Neuronal stem cell (in vitro differentiated cells): ENCODE results near the gene EEPD1.

ENCODE experiments used
- DNase-seq: peaks from one replicate; pipeline ENCODE4 v3.0.0-alpha.2; 2013; ENCODE audit warnings: low spot score
- H2AFZ ChIP-seq: one replicate; pipeline ENCODE4 v1.6.1; 2013; ENCODE audit warnings: mild to moderate bottlenecking, low read length, inconsistent platforms
- H2AK5ac ChIP-seq: 2 replicates; pipeline ENCODE4 v1.6.1; 2013; ENCODE audit warnings: low read depth, mild to moderate bottlenecking, inconsistent platforms, low read length, moderate library complexity, mixed read lengths
- H2BK120ac ChIP-seq: 2 replicates; pipeline ENCODE4 v1.6.1; 2013; ENCODE audit warnings: low read depth, mild to moderate bottlenecking, inconsistent platforms, low read length, moderate library complexity, mixed read lengths
- H2BK12ac ChIP-seq: one replicate; pipeline ENCODE4 v1.6.1; 2013; ENCODE audit warnings: low read length, inconsistent platforms
- H2BK15ac ChIP-seq: 2 replicates; pipeline ENCODE4 v1.6.1; 2013; ENCODE audit warnings: mild to moderate bottlenecking, low read length, inconsistent platforms, mixed read lengths
- H2BK5ac ChIP-seq: one replicate; pipeline ENCODE4 v1.6.1; 2013; ENCODE audit warnings: inconsistent platforms, mild to moderate bottlenecking, low read length, moderate library complexity
- H3K14ac ChIP-seq: one replicate; pipeline ENCODE4 v1.6.1; 2013; ENCODE audit warnings: low read length, inconsistent platforms
- H3K18ac ChIP-seq: 2 replicates; pipeline ENCODE4 v1.6.1; 2013; ENCODE audit warnings: low read length, inconsistent platforms
- H3K23ac ChIP-seq: 2 replicates; pipeline ENCODE4 v1.6.1; 2013; ENCODE audit warnings: low read depth, mild to moderate bottlenecking, mixed read lengths, low read length, inconsistent platforms; ENCODE audit not compliant: poor library complexity
- H3K27ac ChIP-seq: replicated peaks from 3 replicates; pipeline ENCODE4 v1.5.1; 2013; ENCODE audit warnings: low read length, inconsistent platforms
- H3K27me3 ChIP-seq, 3 experiments: 2 replicates each; pipeline ENCODE4 v1.6.1; 2013; ENCODE audit warnings: low read length in 3 of 3, mild to moderate bottlenecking in 2 of 3, inconsistent platforms in 1 of 3, low read depth in 1 of 3, mixed read lengths in 1 of 3, moderate library complexity in 1 of 3; ENCODE audit not compliant: control insufficient read depth in 3 of 3, insufficient read depth in 3 of 3
- H3K36me3 ChIP-seq, 2 donors: replicated peaks in 1 of 2; 2 replicates each; pipeline ENCODE4 v1.6.1; 2013; ENCODE audit warnings: low read length in 2 of 2; ENCODE audit not compliant: control insufficient read depth in 2 of 2, insufficient read depth in 2 of 2
- H3K4ac ChIP-seq: 2 replicates; pipeline ENCODE4 v1.6.1; 2013; ENCODE audit warnings: inconsistent platforms, mild to moderate bottlenecking, low read length, moderate library complexity
- H3K4me1 ChIP-seq, 2 donors: 1 replicate in 1 of 2; 2 replicates in 1 of 2; pipeline ENCODE4 v1.6.1; 2013; ENCODE audit warnings: low read length in 2 of 2, low read depth in 1 of 2; ENCODE audit not compliant: control insufficient read depth in 2 of 2, insufficient read depth in 1 of 2
- H3K4me2 ChIP-seq: one replicate; pipeline ENCODE4 v1.6.1; 2013; ENCODE audit warnings: mild to moderate bottlenecking, low read length, inconsistent platforms; ENCODE audit not compliant: insufficient read depth, poor library complexity, severe bottlenecking
- H3K4me3 ChIP-seq, 2 donors: 2 replicates each; pipeline ENCODE4 v1.5.1; 2013; ENCODE audit warnings: low read length in 2 of 2, mild to moderate bottlenecking in 2 of 2, inconsistent platforms in 1 of 2, moderate library complexity in 1 of 2
- H3K79me1 ChIP-seq: one replicate; pipeline ENCODE4 v1.6.1; 2013; ENCODE audit warnings: low read depth, mild to moderate bottlenecking, inconsistent platforms, low read length, moderate library complexity
- H3K9ac ChIP-seq: one replicate; pipeline ENCODE4 v1.6.1; 2013; ENCODE audit warnings: mild to moderate bottlenecking, low read depth, low read length, inconsistent platforms; ENCODE audit not compliant: poor library complexity
- H3K9me3 ChIP-seq, 2 donors: replicated peaks in 1 of 2; 2 replicates each; pipeline versions ENCODE3 to v1.6.1; 2013; ENCODE audit warnings: low read length in 2 of 2, mild to moderate bottlenecking in 2 of 2, inconsistent platforms in 1 of 2, low read depth in 1 of 2, mixed read lengths in 1 of 2, moderate library complexity in 1 of 2; ENCODE audit not compliant: control insufficient read depth in 2 of 2, insufficient read depth in 1 of 2
- H4K8ac ChIP-seq: one replicate; pipeline ENCODE4 v1.6.1; 2013; ENCODE audit warnings: low read depth, mild to moderate bottlenecking, inconsistent platforms, low read length, moderate library complexity
- H4K91ac ChIP-seq: one replicate; pipeline ENCODE4 v1.6.1; 2013; ENCODE audit warnings: low read length, low read depth, mild to moderate bottlenecking, inconsistent platforms; ENCODE audit not compliant: poor library complexity
- WGBS, 2 donors: extraction: QIAGEN DNeasy Blood & Tissue Kit; methylation state at CpG; one replicate each; pipeline ENCODE4 v1.1.7; 2013; ENCODE audit warnings: missing lambda C conversion rate in 2 of 2, mixed read lengths in 1 of 2; ENCODE audit not compliant: insufficient read length in 2 of 2, insufficient replicate concordance in 1 of 2; ENCODE audit errors: extremely low coverage in 2 of 2; 5-methylcytosine and 5-hydroxymethylcytosine counted together

EEPD1 gene

DNA sequence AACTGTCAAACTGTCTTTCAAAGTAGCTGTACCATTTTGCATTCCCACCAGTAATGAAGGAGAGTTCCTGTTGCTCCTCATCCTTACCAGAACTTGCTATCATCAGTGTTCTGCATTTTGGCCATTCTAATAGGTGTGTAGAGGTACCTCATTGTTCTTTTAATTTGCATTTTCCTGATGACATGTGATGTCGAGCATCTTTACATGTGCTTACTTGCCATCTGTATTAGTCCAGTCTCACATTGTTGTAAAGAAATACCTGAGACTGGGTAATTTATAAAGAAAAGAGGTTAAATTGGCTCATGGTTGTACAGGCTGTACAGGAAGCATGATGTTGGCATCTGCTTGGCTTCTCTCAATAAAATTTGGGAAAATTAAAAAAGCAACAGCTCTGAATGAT, 38.7 kb upstream of the EEPD1 start:
- Histone ChIP-seq H2BK12ac (no peak overlapping the region), H3K9me3 (no peaks in the 10 kb centered on the region), H2AFZ (no peak overlapping the region), H2BK15ac (no peak overlapping the region), H3K14ac (no peak overlapping the region), H3K18ac (no peak overlapping the region), H4K8ac (no peak overlapping the region), H2BK5ac (no peak overlapping the region), H2AK5ac (no peak overlapping the region), H3K27ac (no peak overlapping the region), H3K36me3 (no peaks in the 10 kb centered on the region), H3K4me2 (no peak overlapping the region), H3K4me3 (no peak overlapping the region), H2BK120ac (no peak overlapping the region), H3K23ac (no peak overlapping the region), H3K4me1 (no peaks in the 10 kb centered on the region), H3K79me1 (no peaks in the 10 kb centered on the region), H3K9ac (no peak overlapping the region), H3K4ac (no peak overlapping the region), H4K91ac (no peak overlapping the region), H3K27me3 (peaks cover 0 to 31% (median 0%) of the 10 kb centered on the region in 3 experiments)
- no peak for DNase-seq
- no CpG with 5 or more reads among the region's 1 CpG for WGBS, 2 donors

DNA sequence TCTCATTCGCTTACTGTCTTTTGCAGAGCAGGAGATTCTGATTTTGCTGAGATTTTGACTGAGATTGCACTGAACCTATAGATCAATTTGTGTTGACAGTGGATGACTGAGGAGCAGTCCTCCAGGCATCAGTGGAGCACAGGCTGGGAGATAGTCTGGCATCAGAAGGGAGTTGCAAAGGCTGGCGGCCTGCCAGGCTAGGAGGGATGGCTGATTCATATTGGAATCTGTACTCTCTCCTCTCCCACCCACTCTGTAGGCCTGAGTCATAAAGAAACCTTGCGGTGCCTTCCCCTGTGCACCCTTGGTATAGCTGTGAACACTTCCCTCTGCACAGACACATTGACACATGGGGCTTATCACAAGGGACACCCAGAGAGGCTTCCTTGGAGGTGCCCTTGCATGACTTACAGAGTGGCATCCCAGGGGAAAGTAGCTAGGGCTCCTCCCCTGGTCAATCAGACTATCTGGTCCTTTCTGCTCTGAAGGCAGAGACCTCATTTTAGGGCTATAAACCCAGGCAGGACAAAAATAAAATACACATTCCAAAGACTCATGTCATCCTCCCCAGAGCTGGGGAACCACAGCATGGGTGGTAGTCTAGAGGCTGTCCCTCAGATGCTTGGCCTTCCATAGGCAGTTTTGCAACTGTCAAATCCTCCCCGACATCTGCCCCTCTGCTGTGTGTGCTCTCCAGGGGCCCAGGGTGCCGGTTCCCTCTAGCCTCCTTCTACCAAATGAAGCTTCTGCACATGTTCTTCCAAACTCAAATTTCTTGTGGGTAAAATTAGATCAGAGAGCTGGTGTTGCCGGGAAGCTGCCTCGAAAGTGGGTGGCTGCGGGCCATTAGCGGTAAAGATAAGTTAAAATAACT, 37.4 kb upstream of the EEPD1 start:
- H3K36me3 ChIP-seq: no peaks in the 10 kb centered on the region
- peaks cover 0 to 5% of the 10 kb centered on the region in 2 donors for H3K4me1 ChIP-seq
- no peak overlapping the region for H3K23ac ChIP-seq
- no peak overlapping the region for H3K4me3 ChIP-seq
- H3K9me3 ChIP-seq: peaks cover 0 to 1% of the 10 kb centered on the region in 2 donors
- no peaks in the 10 kb centered on the region for H3K79me1 ChIP-seq
- H2BK5ac ChIP-seq: no peak overlapping the region
- H2BK15ac ChIP-seq: no peak overlapping the region
- no peak overlapping the region for H2AFZ ChIP-seq
- no peak overlapping the region for H3K4ac ChIP-seq
- H3K27me3 ChIP-seq: peaks cover 0 to 31% (median 0%) of the 10 kb centered on the region in 3 experiments
- no peak overlapping the region for H3K9ac ChIP-seq
- H3K14ac ChIP-seq: no peak overlapping the region
- DNase-seq: no peak
- no peak overlapping the region for H4K8ac ChIP-seq
- no peak overlapping the region for H2AK5ac ChIP-seq
- H2BK120ac ChIP-seq: no peak overlapping the region
- no peak overlapping the region for H4K91ac ChIP-seq
- H3K27ac ChIP-seq: no peak overlapping the region
- no CpG with 5 or more reads among the region's 9 CpGs for WGBS, 2 donors
- no peak overlapping the region for H3K4me2 ChIP-seq
- H3K18ac ChIP-seq: no peak overlapping the region
- no peak overlapping the region for H2BK12ac ChIP-seq

DNA sequence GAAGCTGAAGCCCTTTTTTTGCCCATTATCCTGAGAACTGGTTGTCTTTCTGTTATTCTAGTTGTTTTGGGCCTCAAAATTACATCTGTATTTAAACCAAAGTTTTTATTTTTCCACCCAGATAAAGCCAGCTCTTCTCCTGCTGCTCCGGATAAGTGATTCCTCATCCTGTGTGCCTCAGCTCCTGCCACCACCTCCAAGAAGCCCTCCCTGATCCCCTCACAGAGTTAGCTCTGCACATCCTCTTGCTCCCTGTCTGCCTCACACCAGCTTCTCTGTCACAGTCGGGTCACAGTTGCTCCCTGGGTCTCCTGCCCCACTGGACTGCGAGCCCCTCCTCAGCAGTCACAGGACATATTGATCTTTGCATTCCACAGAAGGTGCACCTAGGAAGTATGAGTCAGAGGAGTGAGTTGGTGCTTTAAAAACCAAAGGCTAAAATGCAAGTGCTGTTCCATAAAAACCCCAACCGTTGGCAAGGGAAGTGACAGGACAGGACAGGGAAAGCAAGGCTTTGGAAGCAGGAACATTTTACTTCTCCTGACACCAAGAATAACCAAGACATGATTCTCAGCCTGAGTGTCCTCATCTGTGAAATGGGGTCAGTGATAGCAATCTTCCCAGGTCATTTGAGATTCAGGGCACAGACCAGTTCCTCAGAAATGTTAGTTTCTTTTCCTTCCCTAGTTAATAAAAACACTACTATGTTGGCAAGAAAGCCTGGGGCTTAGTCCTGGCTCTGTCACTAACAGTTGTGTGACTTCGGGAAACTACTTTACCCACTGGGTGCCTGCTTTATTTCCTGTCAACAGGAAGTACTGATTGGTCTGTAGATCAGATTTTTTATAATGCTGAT, 36.5 kb upstream of the EEPD1 start:
- no peaks in the 10 kb centered on the region for H3K36me3 ChIP-seq
- no peak overlapping the region for H2BK12ac ChIP-seq
- no peak overlapping the region for H2BK5ac ChIP-seq
- H2AK5ac ChIP-seq: no peak overlapping the region
- H3K27ac ChIP-seq: no peak overlapping the region
- H3K4me2 ChIP-seq: no peak overlapping the region
- peaks cover 0 to 1% of the 10 kb centered on the region in 2 donors for H3K9me3 ChIP-seq
- DNase-seq: no peak
- no peak overlapping the region for H3K4me3 ChIP-seq
- WGBS, 2 donors: no CpG with 5 or more reads among the region's 5 CpGs
- H3K4ac ChIP-seq: no peak overlapping the region
- no peak overlapping the region for H2BK15ac ChIP-seq
- no peak overlapping the region for H2AFZ ChIP-seq
- no peak overlapping the region for H3K18ac ChIP-seq
- no peak overlapping the region for H4K8ac ChIP-seq
- H3K4me1 ChIP-seq: peaks cover 0 to 5% of the 10 kb centered on the region in 2 donors
- H3K27me3 ChIP-seq: peaks cover 0 to 31% (median 0%) of the 10 kb centered on the region in 3 experiments
- no peak overlapping the region for H2BK120ac ChIP-seq
- H3K79me1 ChIP-seq: no peaks in the 10 kb centered on the region
- no peak overlapping the region for H3K23ac ChIP-seq
- no peak overlapping the region for H3K14ac ChIP-seq
- no peak overlapping the region for H4K91ac ChIP-seq
- H3K9ac ChIP-seq: no peak overlapping the region
